ENCODE data around the gene ATF7IP2. TPM values are rescaled to one million over a fixed set of nuclear protein-coding genes. Genes with fewer than 3 reads are reported as not detected.

ATF7IP2 gene
- total RNA-seq, 1 experiment from 2014 or later, result 7.4 TPM

- TF ChIP-seq YY1 (IDR thresholded peaks at IDR 0.05; ENCODE audit: extremely low read depth, insufficient replicate concordance, low read depth, low read length), result no peak
- no peak for TF ChIP-seq SRF (IDR thresholded peaks at IDR 0.05; ENCODE audit: low read depth)
- no peak for TF ChIP-seq CEBPB (IDR thresholded peaks at IDR 0.05; ENCODE audit: low read depth)
- TF ChIP-seq ATF3 (IDR thresholded peaks at IDR 0.05), result no peak
Measured at GRCh38 chr16:10480151-10480550, 94.3 kb downstream of the ATF7IP2 start (continued).

GRCh38 chr16:10485159-10485558, 99.3 kb downstream of the ATF7IP2 start:
- Histone ChIP-seq H3K9ac (ENCODE audit: low read length) (no peak overlapping the region), H3K27me3 (ENCODE audit: insufficient read depth, low read length) (no peaks in the 10 kb centered on the region), H3K9me3 (ENCODE audit: control insufficient read depth in 1 of 2, insufficient read depth in 1 of 2, low read depth in 1 of 2, low read length in 2 of 2) (no peaks in the 10 kb centered on the region; a peak in 1 of 4 replicates), H2AFZ (ENCODE audit: low read depth, low read length, poor library complexity, severe bottlenecking) (no peak overlapping the region), H3K79me2 (ENCODE audit: insufficient read depth, low read length) (no peaks in the 10 kb centered on the region), H4K20me1 (ENCODE audit: insufficient read depth) (no peaks in the 10 kb centered on the region), H3K27ac (ENCODE audit: low read depth, low read length) (no peak overlapping the region), H3K4me2 (ENCODE audit: low read length) (no peak overlapping the region), H3K36me3 (ENCODE audit: control insufficient read depth in 1 of 2, insufficient read depth in 2 of 2, low read length in 2 of 2) (no peaks in the 10 kb centered on the region), H3K4me3 (replicated peaks in 1 of 2; ENCODE audit: low read depth in 1 of 2, low read length in 2 of 2) (no peak overlapping the region), H3K4me1 (ENCODE audit: control insufficient read depth in 1 of 2, insufficient read depth in 2 of 2, low read length in 2 of 2) (no peaks in the 10 kb centered on the region), H3K9me2 (ENCODE audit: insufficient read depth) (no peaks in the 10 kb centered on the region)
- BruUV-seq (replicated peaks), result no TSS peak
- ChIA-PET POLR2A (no interaction called here), RAD21 (ENCODE audit: low non-redundant PET in 1 of 2, low total read pairs in 2 of 2, uncharacterized antibody in 2 of 2, unreplicated experiment in 2 of 2) (no interaction called here), CTCF (no interaction called here)
- intact Hi-C loops (cut with micrococcal nuclease), result no loop called here
- TF ChIP-seq EZH2phosphoT487 (IDR thresholded peaks at IDR 0.05; ENCODE audit: borderline replicate concordance) (no peak), SRF (IDR thresholded peaks at IDR 0.05; ENCODE audit: low read depth) (no peak), ATF3 (IDR thresholded peaks at IDR 0.05) (no peak), POLR2AphosphoS5 (IDR thresholded peaks at IDR 0.05; ENCODE audit: low read depth, low read length) (no peak), JUND (IDR thresholded peaks at IDR 0.05) (no peak), EGR1 (IDR thresholded peaks at IDR 0.05; ENCODE audit: low read depth) (no peak), ELF1 (IDR thresholded peaks at IDR 0.05; ENCODE audit: borderline replicate concordance, low read depth) (no peak), ZNF274 (IDR thresholded peaks at IDR 0.05; ENCODE audit: low read depth, low read length) (no peak), YY1 (IDR thresholded peaks at IDR 0.05; ENCODE audit: extremely low read depth, insufficient replicate concordance, low read depth, low read length) (no peak), RAD21 (IDR thresholded peaks at IDR 0.05; ENCODE audit: low read depth) (no peak), SIN3A (IDR thresholded peaks at IDR 0.05; ENCODE audit: low read depth) (no peak), CBX3 (IDR thresholded peaks at IDR 0.05; ENCODE audit: low read depth) (no peak), CEBPB (IDR thresholded peaks at IDR 0.05; ENCODE audit: low read depth) (no peak), ZBTB33 (IDR thresholded peaks at IDR 0.05; ENCODE audit: extremely low read depth, insufficient replicate concordance, low read length) (no peak), MAX (IDR thresholded peaks at IDR 0.05) (no peak), EZH2 (IDR thresholded peaks at IDR 0.05) (no peak), TCF7L2 (IDR thresholded peaks at IDR 0.05; ENCODE audit: borderline replicate concordance, extremely low read depth, insufficient read depth, insufficient read length) (no peak), POLR2A (IDR thresholded peaks at IDR 0.05; ENCODE audit: borderline replicate concordance, extremely low read depth, insufficient read depth, insufficient read length) (no peak), ZFX (IDR thresholded peaks at IDR 0.05) (no peak), SP1 (IDR thresholded peaks at IDR 0.05; ENCODE audit: low read depth) (no peak)
- DNase-seq (ENCODE audit: low read depth, low spot score), result no peak
- no peak for ATAC-seq
